HG03103 (cell line): Measurements from ENCODE around the gene EYA3.
"Not testable (repeated sequence)": the region's sequence is repeated elsewhere in the genome, so short reads cannot be mapped to it uniquely, and the experiment has no call there.

Experiments
- ATAC-seq: cut with Tn5 transposase; IDR thresholded peaks from one replicate; pipeline ENCODE4 v1.9.1; 2021; ENCODE audit warnings: low read depth; ENCODE audit not compliant: unreplicated experiment

The EYA3 gene

GRCh38 chr1:28035420-28035819 is 53.0 kb downstream of the EYA3 start:
- no peak for ATAC-seq

GRCh38 chr1:28032281-28032680 is 56.1 kb downstream of the EYA3 start:
- no peak for ATAC-seq

GRCh38 chr1:28031173-28031572 is 57.2 kb downstream of the EYA3 start:
- ATAC-seq: no peak

- ATAC-seq: no peak
Measured at GRCh38 chr1:28028873-28029654, 59.3 kb downstream of the EYA3 start.

GRCh38 chr1:28027660-28028059 is 60.8 kb downstream of the EYA3 start:
- no peak for ATAC-seq

GRCh38 chr1:28027238-28027637 is 61.2 kb downstream of the EYA3 start:
- no peak for ATAC-seq

GRCh38 chr1:28026329-28026728 is 62.1 kb downstream of the EYA3 start:
- ATAC-seq: no peak

- no peak for ATAC-seq
Measured at GRCh38 chr1:28021064-28021463, 67.3 kb downstream of the EYA3 start.

GRCh38 chr1:28010969-28011368 is 77.4 kb downstream of the EYA3 start:
- ATAC-seq: no peak

- not testable (repeated sequence) for ATAC-seq
Measured at GRCh38 chr1:28003117-28003516, 85.3 kb downstream of the EYA3 start.

- no peak for ATAC-seq
Measured at GRCh38 chr1:28002600-28002999, 85.8 kb downstream of the EYA3 start.

GRCh38 chr1:27999055-27999454 is 89.4 kb downstream of the EYA3 start:
- no peak for ATAC-seq

- ATAC-seq: not testable (repeated sequence)
Measured at GRCh38 chr1:27994526-27994925, 93.9 kb downstream of the EYA3 start.

GRCh38 chr1:27994060-27994459 is 94.3 kb downstream of the EYA3 start:
- no peak for ATAC-seq

GRCh38 chr1:27993241-27993640 is 95.2 kb downstream of the EYA3 start:
- ATAC-seq: no peak

GRCh38 chr1:27992276-27992675 is 96.1 kb downstream of the EYA3 start:
- ATAC-seq: no peak

- ATAC-seq: no peak
Measured at GRCh38 chr1:27990920-27991537, 97.4 kb downstream of the EYA3 start.

GRCh38 chr1:27981145-27981544 is 107.3 kb downstream of the EYA3 start:
- no peak for ATAC-seq

- ATAC-seq: no peak
Measured at GRCh38 chr1:27980216-27980845, 108.1 kb downstream of the EYA3 start.

- ATAC-seq: no peak
Measured at GRCh38 chr1:27979859-27980201, 108.6 kb downstream of the EYA3 start.

- ATAC-seq: no peak
Measured at GRCh38 chr1:27979151-27979858, 109.1 kb downstream of the EYA3 start.
